ENCODE results near the gene SLC22A23. TPM values are rescaled to one million over a fixed set of nuclear protein-coding genes. Genes with fewer than 3 reads are reported as not detected.

Gene SLC22A23
- total RNA-seq, 4 donors from 2014 or later = 7.6 to 13.1 (median 9.5) TPM

- Histone ChIP-seq H3K4me3 (no peak overlapping the region), H3K9me3 (no peaks in the 10 kb centered on the region), H3K36me3 (no peaks in the 10 kb centered on the region), H3K27ac (replicated peaks in 1 of 4) (no peak overlapping the region), H3K27me3 (no peaks in the 10 kb centered on the region), H3K4me1 (peaks cover 8 to 20% (median 16%) of the 10 kb centered on the region in 4 donors)
- WGBS = 84% methylated on average over 8 of the region's 8 CpGs
- intact Hi-C loops (cut with DNase I) = no loop called here
- TF ChIP-seq EP300 (IDR thresholded peaks at IDR 0.05) (no peak), CTCF (IDR thresholded peaks at IDR 0.05) (no peak), POLR2AphosphoS5 (IDR thresholded peaks at IDR 0.05) (no peak), POLR2A (IDR thresholded peaks at IDR 0.05; ENCODE audit: low read depth) (no peak)
- no peak for DNase-seq (ENCODE audit: extremely low spot score)
These were observed 14.2 kb downstream of the SLC22A23 start for GRCh38 chr6:3442431-3443220.

- Histone ChIP-seq H3K27ac (replicated peaks in 1 of 4) (no peak overlapping the region), H3K36me3 (no peaks in the 10 kb centered on the region), H3K4me3 (no peak overlapping the region), H3K27me3 (no peaks in the 10 kb centered on the region), H3K4me1 (peaks cover 8 to 20% (median 16%) of the 10 kb centered on the region in 4 donors), H3K9me3 (no peaks in the 10 kb centered on the region)
- no peak for DNase-seq (ENCODE audit: extremely low spot score)
- TF ChIP-seq POLR2A (IDR thresholded peaks at IDR 0.05; ENCODE audit: low read depth) (no peak), EP300 (IDR thresholded peaks at IDR 0.05) (no peak), CTCF (IDR thresholded peaks at IDR 0.05) (no peak), POLR2AphosphoS5 (IDR thresholded peaks at IDR 0.05) (no peak)
- intact Hi-C loops (cut with DNase I) = no loop called here
- WGBS = 80% methylated on average over 5 of the region's 5 CpGs
These were observed 15.9 kb downstream of the SLC22A23 start for GRCh38 chr6:3440911-3441310.

GRCh38 chr6:3439961-3440360 lies 16.9 kb downstream of the SLC22A23 start:
- Histone ChIP-seq H3K27ac (replicated peaks in 1 of 4) (no peak overlapping the region), H3K4me1 (peaks cover 8 to 20% (median 16%) of the 10 kb centered on the region in 4 donors), H3K4me3 (no peak overlapping the region), H3K36me3 (no peaks in the 10 kb centered on the region), H3K9me3 (no peaks in the 10 kb centered on the region), H3K27me3 (no peaks in the 10 kb centered on the region)
- TF ChIP-seq EP300 (IDR thresholded peaks at IDR 0.05) (no peak), CTCF (IDR thresholded peaks at IDR 0.05) (no peak), POLR2AphosphoS5 (IDR thresholded peaks at IDR 0.05) (no peak)
- intact Hi-C loops (cut with DNase I) = no loop called here
- 93% methylated on average over 4 of the region's 4 CpGs for WGBS
- no peak for DNase-seq (ENCODE audit: extremely low spot score)

- Histone ChIP-seq H3K27ac (replicated peaks in 1 of 4) (peak overlapping the region; percentile 66 to 79 (median 69)), H3K4me1 (peaks cover 8 to 20% (median 16%) of the 10 kb centered on the region in 4 donors), H3K36me3 (no peaks in the 10 kb centered on the region), H3K9me3 (no peaks in the 10 kb centered on the region), H3K4me3 (no peak overlapping the region), H3K27me3 (no peaks in the 10 kb centered on the region)
- no peak for TF ChIP-seq POLR2A (IDR thresholded peaks at IDR 0.05; ENCODE audit: low read depth)
- TF ChIP-seq EP300 (IDR thresholded peaks at IDR 0.05) = peak; percentile 5
- TF ChIP-seq CTCF (IDR thresholded peaks at IDR 0.05) = no peak
- peak; percentile 44 to 52 for TF ChIP-seq POLR2AphosphoS5 (IDR thresholded peaks at IDR 0.05)
- intact Hi-C loops (cut with DNase I) = no loop called here
- WGBS = 52% methylated on average over 18 of the region's 26 CpGs
- no peak for DNase-seq (ENCODE audit: extremely low spot score)
These were observed 18.4 kb downstream of the SLC22A23 start for GRCh38 chr6:3438190-3439167.

Measured in esophagus muscularis mucosa (tissue), 4 donors.